CD14-positive monocyte (primary cell): ENCODE results near the gene CLIC1. TPM values are rescaled to one million over a fixed set of nuclear protein-coding genes. Genes with fewer than 3 reads are reported as not detected.

Source experiments
- DNase-seq, 3 donors: peaks; one replicate each; pipeline ENCODE4 v3.0.0-alpha.2; 2011 to 2022
- H2AFZ ChIP-seq: 2 replicates; pipeline ENCODE4 v1.6.0; 2012; ENCODE audit warnings: mild to moderate bottlenecking, low read depth, low read length, inconsistent platforms; ENCODE audit not compliant: insufficient read depth, poor library complexity, severe bottlenecking
- H3K27ac ChIP-seq, 2 donors: 1 replicate in 1 of 2; 2 replicates in 1 of 2; pipeline ENCODE4 v1.5.1; 2012 to 2013; ENCODE audit warnings: low read length in 2 of 2, control low read depth in 1 of 2, inconsistent platforms in 1 of 2, low read depth in 1 of 2, mild to moderate bottlenecking in 1 of 2
- H3K27me3 ChIP-seq, 2 donors: one replicate each; pipeline versions ENCODE4 v1.6.0 to v1.6.1; 2011 to 2013; ENCODE audit warnings: low read length in 2 of 2; ENCODE audit not compliant: control insufficient read depth in 2 of 2, insufficient read depth in 2 of 2
- H3K36me3 ChIP-seq, 2 donors: replicated peaks in 1 of 2; 1 replicate in 1 of 2; 2 replicates in 1 of 2; pipeline versions ENCODE4 v1.5.1 to v1.6.1; 2012 to 2013; ENCODE audit warnings: low read length in 2 of 2, control low read depth in 1 of 2, inconsistent platforms in 1 of 2, mild to moderate bottlenecking in 1 of 2; ENCODE audit not compliant: insufficient read depth in 2 of 2, control insufficient read depth in 1 of 2
- H3K4me1 ChIP-seq, 2 donors: 1 replicate in 1 of 2; 2 replicates in 1 of 2; pipeline versions ENCODE4 v1.5.1 to v1.6.1; 2012 to 2013; ENCODE audit warnings: low read length in 2 of 2, control low read depth in 1 of 2, inconsistent platforms in 1 of 2, mild to moderate bottlenecking in 1 of 2, moderate library complexity in 1 of 2; ENCODE audit not compliant: insufficient read depth in 2 of 2, control insufficient read depth in 1 of 2
- H3K4me2 ChIP-seq: replicated peaks from 2 replicates; pipeline ENCODE3; 2012; ENCODE audit warnings: low read length, moderate library complexity, mild to moderate bottlenecking; ENCODE audit not compliant: poor library complexity, severe bottlenecking; ENCODE audit errors: extremely low read depth
- H3K4me3 ChIP-seq, 3 experiments: fragments of 200-600 bp in 1 of 3; sonication (generic) in 1 of 3; replicated peaks in 1 of 3; 1 replicate in 2 of 3; 2 replicates in 1 of 3; pipeline ENCODE4 v1.5.1; 2011 to 2013; ENCODE audit warnings: low read length in 3 of 3, mild to moderate bottlenecking in 3 of 3, control low read depth in 2 of 3, low read depth in 2 of 3, inconsistent platforms in 1 of 3, moderate library complexity in 1 of 3
- H3K79me2 ChIP-seq: 2 replicates; pipeline ENCODE4 v1.6.0; 2012; ENCODE audit warnings: mild to moderate bottlenecking, control low read depth, inconsistent platforms, low read length, moderate library complexity; ENCODE audit not compliant: insufficient read depth
- H3K9ac ChIP-seq: 2 replicates; pipeline ENCODE4 v1.6.0; 2017; ENCODE audit warnings: low read length, mild to moderate bottlenecking; ENCODE audit not compliant: insufficient read depth, poor library complexity, severe bottlenecking
- H3K9me3 ChIP-seq, 2 donors: replicated peaks in 1 of 2; 1 replicate in 1 of 2; 2 replicates in 1 of 2; pipeline versions ENCODE4 v1.5.1 to v1.6.1; 2012 to 2013; ENCODE audit warnings: low read length in 2 of 2, control low read depth in 1 of 2; ENCODE audit not compliant: control insufficient read depth in 1 of 2, insufficient read depth in 1 of 2
- H4K20me1 ChIP-seq: 2 replicates; pipeline ENCODE4 v1.6.0; 2012; ENCODE audit warnings: mild to moderate bottlenecking, low read length, control low read depth, moderate library complexity; ENCODE audit not compliant: insufficient read depth
- H3K27ac Mint-ChIP-seq, 7 donors: one replicate each; pipeline ENCODE4 v1.8.0; 2020; ENCODE audit warnings: mild to moderate bottlenecking in 7 of 7, mixed read lengths in 7 of 7, moderate library complexity in 6 of 7, inconsistent platforms in 2 of 7
- H3K27me3 Mint-ChIP-seq, 3 donors: one replicate each; pipeline ENCODE4 v1.8.0; 2021 to 2022; ENCODE audit warnings: low read depth in 3 of 3, mild to moderate bottlenecking in 3 of 3, mixed read lengths in 3 of 3, moderate library complexity in 3 of 3, inconsistent platforms in 1 of 3
- H3K36me3 Mint-ChIP-seq, 2 donors: one replicate each; pipeline ENCODE4 v1.8.0; 2020; ENCODE audit warnings: mixed read lengths in 2 of 2, inconsistent platforms in 1 of 2, mild to moderate bottlenecking in 1 of 2
- H3K4me1 Mint-ChIP-seq: one replicate; pipeline ENCODE4 v1.8.0; 2020; ENCODE audit warnings: mild to moderate bottlenecking, mixed read lengths
- H3K4me3 Mint-ChIP-seq, 2 donors: one replicate each; pipeline ENCODE4 v1.8.0; 2020; ENCODE audit warnings: mild to moderate bottlenecking in 2 of 2, mixed read lengths in 2 of 2, moderate library complexity in 1 of 2
- H3K9me3 Mint-ChIP-seq, 7 donors: one replicate each; pipeline ENCODE4 v1.8.0; 2020 to 2022; ENCODE audit warnings: mixed read lengths in 7 of 7, mild to moderate bottlenecking in 6 of 7, moderate library complexity in 6 of 7, inconsistent platforms in 2 of 7
- CTCF ChIP-seq: fragments of 200-600 bp; IDR thresholded peaks from one replicate; pipeline ENCODE4 v1.8.0; 2022; ENCODE audit warnings: antibody characterized with exemption, mild to moderate bottlenecking
- WGBS: methylation state at CpG from one replicate; pipeline ENCODE4 v1.1.5; 2013; ENCODE audit warnings: missing lambda C conversion rate; ENCODE audit not compliant: insufficient coverage; 5-methylcytosine and 5-hydroxymethylcytosine counted together
- intact Hi-C, 2 donors: fragments of 100-400 bp; cut with micrococcal nuclease; formaldehyde crosslinking; loops; one replicate each; pipeline versions ENCODE4 v1.15.0 to v1.15.1; 2023
- polyA plus RNA-seq, 3 donors: library from polyadenylated mRNA; depleted of rRNA in 1 of 3; unstranded in 2 of 3; stranded (reverse) in 1 of 3; fragments of 300-500 nt in 2 of 3; fragments of >200 nt in 1 of 3; fragmentation: Illumina TruSeq in 2 of 3; gene quantifications; 1 replicate in 2 of 3; 2 replicates in 1 of 3; pipeline ENCODE4 v1.2.3, GENCODE V29; 2012 to 2021

CLIC1 gene
- polyA plus RNA-seq, 3 donors: 676 to 1,304 (median 1,196) TPM

GRCh38 chr6:31760790-31761189 lies 24.5 kb upstream of the CLIC1 start:
- TF ChIP-seq CTCF: no peak
- no peak overlapping the region for H3K27ac ChIP-seq
- H3K4me3 Mint-ChIP-seq: no peak overlapping the region
- no peaks in the 10 kb centered on the region for H3K9me3 ChIP-seq
- peaks cover 18 to 50% of the 10 kb centered on the region in 2 donors for H3K36me3 ChIP-seq
- no peaks in the 10 kb centered on the region for H4K20me1 ChIP-seq
- peaks cover 1 to 4% (median 1%) of the 10 kb centered on the region in 3 donors for H3K27me3 Mint-ChIP-seq
- H2AFZ ChIP-seq: no peak overlapping the region
- H3K4me3 ChIP-seq: no peak overlapping the region
- no peaks in the 10 kb centered on the region for H3K9me3 Mint-ChIP-seq
- no peaks in the 10 kb centered on the region for H3K79me2 ChIP-seq
- H3K36me3 Mint-ChIP-seq: peaks cover 37 to 56% of the 10 kb centered on the region in 2 donors
- no peaks in the 10 kb centered on the region for H3K4me1 Mint-ChIP-seq
- DNase-seq: no peak
- H3K27ac Mint-ChIP-seq: peak overlapping the region in 3 of 7 donors; percentile 10 to 54 (median 37)
- intact Hi-C loops: no loop called here
- no peaks in the 10 kb centered on the region for H3K4me1 ChIP-seq
- 100% methylated on average over 1 of the region's 5 CpGs for WGBS
- no peaks in the 10 kb centered on the region for H3K27me3 ChIP-seq
- H3K4me2 ChIP-seq: no peak overlapping the region
- no peak overlapping the region for H3K9ac ChIP-seq

- no peaks in the 10 kb centered on the region for H4K20me1 ChIP-seq
- no peaks in the 10 kb centered on the region for H3K79me2 ChIP-seq
- no peak overlapping the region for H2AFZ ChIP-seq
- intact Hi-C loops: no loop called here
- Mint-ChIP-seq H3K4me1 (no peaks in the 10 kb centered on the region), H3K27ac (no peak overlapping the region), H3K36me3 (peaks cover 34 to 48% of the 10 kb centered on the region in 2 donors), H3K9me3 (no peaks in the 10 kb centered on the region), H3K27me3 (peaks cover 0 to 1% (median 0%) of the 10 kb centered on the region in 3 donors), H3K4me3 (no peak overlapping the region)
- no peak for TF ChIP-seq CTCF
- H3K27ac ChIP-seq: no peak overlapping the region
- H3K27me3 ChIP-seq: no peaks in the 10 kb centered on the region
- no peak overlapping the region for H3K4me3 ChIP-seq
- peaks cover 18 to 50% of the 10 kb centered on the region in 2 donors for H3K36me3 ChIP-seq
- no peak overlapping the region for H3K9ac ChIP-seq
- H3K4me1 ChIP-seq: no peaks in the 10 kb centered on the region
- 100% methylated on average over 1 of the region's 2 CpGs for WGBS
- no peak for DNase-seq
- no peaks in the 10 kb centered on the region for H3K9me3 ChIP-seq
- H3K4me2 ChIP-seq: no peak overlapping the region
Measured at GRCh38 chr6:31758281-31758680, 22.0 kb upstream of the CLIC1 start.
